ENCODE results near the gene OXER1. TPM values are rescaled to one million over a fixed set of nuclear protein-coding genes. Genes with fewer than 3 reads are reported as not detected.

Gene OXER1
- total RNA-seq, 1 donor from 2014 or later: 1.7 TPM

- Mint-ChIP-seq H3K27ac (ENCODE audit: unreplicated experiment) (no peak overlapping the region), H3K9me3 (ENCODE audit: low read depth) (no peaks in the 10 kb centered on the region), H3K4me1 (ENCODE audit: low read depth) (no peaks in the 10 kb centered on the region), H3K27me3 (ENCODE audit: low read depth) (no peaks in the 10 kb centered on the region), H3K4me3 (ENCODE audit: unreplicated experiment) (no peak overlapping the region), H3K36me3 (ENCODE audit: low read depth) (peaks cover 11% of the 10 kb centered on the region)
- no peak for DNase-seq (ENCODE audit: low spot score)
- TF ChIP-seq CTCF (IDR thresholded peaks at IDR 0.05): no peak
These were observed 9.7 kb downstream of the OXER1 start for GRCh38 chr2:42754021-42754775.

GRCh38 chr2:42752816-42753813, 10.8 kb downstream of the OXER1 start:
- Mint-ChIP-seq H3K27ac (ENCODE audit: unreplicated experiment) (no peak overlapping the region), H3K9me3 (ENCODE audit: low read depth) (no peaks in the 10 kb centered on the region), H3K4me3 (ENCODE audit: unreplicated experiment) (no peak overlapping the region), H3K4me1 (ENCODE audit: low read depth) (no peaks in the 10 kb centered on the region), H3K36me3 (ENCODE audit: low read depth) (peaks cover 14% of the 10 kb centered on the region), H3K27me3 (ENCODE audit: low read depth) (no peaks in the 10 kb centered on the region)
- no peak for TF ChIP-seq CTCF (IDR thresholded peaks at IDR 0.05)
- no peak for DNase-seq (ENCODE audit: low spot score)

GRCh38 chr2:42752314-42752713, 11.6 kb downstream of the OXER1 start:
- no peaks in the 10 kb centered on the region for H3K27me3 Mint-ChIP-seq (ENCODE audit: low read depth)
- no peak overlapping the region for H3K4me3 Mint-ChIP-seq (ENCODE audit: unreplicated experiment)
- TF ChIP-seq CTCF (IDR thresholded peaks at IDR 0.05): no peak
- H3K36me3 Mint-ChIP-seq (ENCODE audit: low read depth): peaks cover 14% of the 10 kb centered on the region
- no peaks in the 10 kb centered on the region for H3K9me3 Mint-ChIP-seq (ENCODE audit: low read depth)
- H3K27ac Mint-ChIP-seq (ENCODE audit: unreplicated experiment): no peak overlapping the region
- DNase-seq (ENCODE audit: low spot score): no peak
- H3K4me1 Mint-ChIP-seq (ENCODE audit: low read depth): no peaks in the 10 kb centered on the region

GRCh38 chr2:42748840-42749239, 15.1 kb downstream of the OXER1 start:
- Mint-ChIP-seq H3K4me1 (ENCODE audit: low read depth) (peaks cover 3% of the 10 kb centered on the region), H3K36me3 (ENCODE audit: low read depth) (peaks cover 14% of the 10 kb centered on the region), H3K27me3 (ENCODE audit: low read depth) (no peaks in the 10 kb centered on the region), H3K27ac (ENCODE audit: unreplicated experiment) (no peak overlapping the region), H3K4me3 (ENCODE audit: unreplicated experiment) (no peak overlapping the region), H3K9me3 (ENCODE audit: low read depth) (no peaks in the 10 kb centered on the region)
- DNase-seq (ENCODE audit: low spot score): no peak
- TF ChIP-seq CTCF (IDR thresholded peaks at IDR 0.05): no peak

- Mint-ChIP-seq H3K4me3 (ENCODE audit: unreplicated experiment) (no peak overlapping the region), H3K36me3 (ENCODE audit: low read depth) (peaks cover 10% of the 10 kb centered on the region), H3K27me3 (ENCODE audit: low read depth) (no peaks in the 10 kb centered on the region), H3K9me3 (ENCODE audit: low read depth) (no peaks in the 10 kb centered on the region), H3K27ac (ENCODE audit: unreplicated experiment) (no peak overlapping the region), H3K4me1 (ENCODE audit: low read depth) (peaks cover 3% of the 10 kb centered on the region)
- DNase-seq (ENCODE audit: low spot score): no peak
- no peak for TF ChIP-seq CTCF (IDR thresholded peaks at IDR 0.05)
These were observed 16.5 kb downstream of the OXER1 start for GRCh38 chr2:42747422-42747821.

Data from chondrocyte (in vitro differentiated cells).